HepG2 (cell line): ENCODE results near the gene SLA2. TPM values are rescaled to one million over a fixed set of nuclear protein-coding genes. Genes with fewer than 3 reads are reported as not detected.

Experiments
- ATF4 ChIP-seq, 2 experiments: fragments of 450-650 bp in 1 of 2; sonication (generic) in 1 of 2; formaldehyde crosslinking; IDR thresholded peaks; 2 replicates each; pipeline versions ENCODE4 v1.5.0 to v1.8.0; 2020 to 2022; ENCODE audit warnings: mild to moderate bottlenecking in 1 of 2, missing genetic modification reagents in 1 of 2
- CREB1 ChIP-seq, 2 experiments: fragments of 450-650 bp in 1 of 2; IDR thresholded peaks; 2 replicates each; pipeline ENCODE4 v1.6.1; 2016 to 2017; ENCODE audit warnings: control low read depth in 1 of 2, mild to moderate bottlenecking in 1 of 2, missing compliant biosample characterization in 1 of 2, missing genetic modification characterization in 1 of 2
- HMGXB4 ChIP-seq, 2 experiments: sonication (generic) in 1 of 2; formaldehyde crosslinking in 1 of 2; IDR thresholded peaks; 2 replicates each; pipeline versions ENCODE4 v1.4.0 to v1.6.1; 2018 to 2020; ENCODE audit warnings: missing genetic modification reagents in 2 of 2, borderline replicate concordance in 1 of 2, low read depth in 1 of 2, mild to moderate bottlenecking in 1 of 2, missing biosample characterization in 1 of 2
- HOXD1 ChIP-seq: sonication (generic); formaldehyde crosslinking; IDR thresholded peaks from 2 replicates; pipeline ENCODE4 v1.5.0; 2020; ENCODE audit warnings: missing genetic modification reagents
- JDP2 ChIP-seq: sonication (generic); formaldehyde crosslinking; IDR thresholded peaks from 2 replicates; pipeline ENCODE4 v1.8.1; 2022; ENCODE audit warnings: missing genetic modification reagents, borderline replicate concordance
- KLF6 ChIP-seq: IDR thresholded peaks from 2 replicates; pipeline ENCODE4 v1.8.0; 2016; ENCODE audit warnings: missing biosample characterization, missing genetic modification reagents
- NFE2L2 ChIP-seq: fragments of 150-350 bp; IDR thresholded peaks from 2 replicates; pipeline ENCODE4 v1.6.1; 2014; ENCODE audit warnings: low read length
- PCBP1 ChIP-seq: fragments of 200-400 bp; formaldehyde crosslinking; IDR thresholded peaks from 2 replicates; pipeline ENCODE4 v1.6.1; 2017; ENCODE audit warnings: mild to moderate bottlenecking, low read depth, low read length, borderline replicate concordance
- PHF21A ChIP-seq: sonication (generic); formaldehyde crosslinking; IDR thresholded peaks from 2 replicates; pipeline ENCODE4 v1.5.0; 2020; ENCODE audit warnings: mild to moderate bottlenecking, missing genetic modification reagents
- REXO4 ChIP-seq: sonication (generic); formaldehyde crosslinking; IDR thresholded peaks from 2 replicates; pipeline ENCODE4 v1.8.0; 2022; ENCODE audit warnings: missing genetic modification reagents, mild to moderate bottlenecking, borderline replicate concordance
- THAP9 ChIP-seq: sonication (generic); formaldehyde crosslinking; IDR thresholded peaks from 2 replicates; pipeline ENCODE4; 2020; ENCODE audit warnings: missing genetic modification reagents, mild to moderate bottlenecking, borderline replicate concordance
- ZNF451 ChIP-seq: sonication (generic); formaldehyde crosslinking; IDR thresholded peaks from 2 replicates; pipeline ENCODE4 v1.5.0; 2020; ENCODE audit warnings: mild to moderate bottlenecking, missing genetic modification reagents
- ZNF557 ChIP-seq: sonication (generic); formaldehyde crosslinking; IDR thresholded peaks from 2 replicates; pipeline ENCODE4 v1.4.0; 2020; ENCODE audit warnings: missing genetic modification reagents
- ZNF629 ChIP-seq: sonication (generic); formaldehyde crosslinking; conservative IDR thresholded peaks from 2 replicates; pipeline ENCODE4 v1.5.0; 2020; ENCODE audit warnings: missing genetic modification reagents
- ZNF704 ChIP-seq: sonication (generic); formaldehyde crosslinking; IDR thresholded peaks from 2 replicates; pipeline ENCODE4 v1.8.1; 2023; ENCODE audit warnings: mild to moderate bottlenecking, inconsistent platforms, moderate library complexity, missing genetic modification reagents, borderline replicate concordance
- ZNF839 ChIP-seq: sonication (generic); formaldehyde crosslinking; IDR thresholded peaks from 2 replicates; pipeline ENCODE4 v1.4.0; 2020; ENCODE audit warnings: missing genetic modification reagents, mild to moderate bottlenecking, borderline replicate concordance
- polyA plus RNA-seq, 8 experiments: library from polyadenylated mRNA; depleted of rRNA in 3 of 8; stranded (reverse) in 7 of 8; unstranded in 1 of 8; fragments of >200 nt; fragmentation: Illumina TruSeq in 4 of 8; extraction: Trizol in 4 of 8; gene quantifications; 2 replicates each; pipeline versions ENCODE4 v1.2.1 to v1.2.3, GENCODE V29; 2011 to 2016; ENCODE audit warnings: low read depth in 4 of 8, missing spikeins in 1 of 8, mixed read lengths in 1 of 8; ENCODE audit not compliant: insufficient read depth in 1 of 8
- total RNA-seq, 5 experiments: library from RNA; depleted of rRNA; stranded (reverse); fragments of >200 nt; fragmentation: Illumina TruSeq; extraction: Trizol; gene quantifications; 2 replicates each; pipeline ENCODE4 v1.2.3, GENCODE V29; 2016; ENCODE audit warnings: low read depth in 1 of 5

Gene SLA2
- total and polyA plus RNA-seq, 2 of the 13 experiments (the other 11 are each of a cell fraction or from before 2014, with no cell fraction given) = 1.6 to 3.6 TPM

- TF ChIP-seq ZNF704 (no peak), HMGXB4 (CRISPR knock-in tag; IDR thresholded peaks at IDR 0.05; ENCODE audit: borderline replicate concordance in 1 of 2, low read depth in 1 of 2) (peak; percentile 33 to 64; a peak in 3 of 4 replicates), THAP9 (no peak), KLF6 (CRISPR knock-in tag) (0 out of 2 replicates have a peak, but pooled peaks have one; percentile 46), ZNF451 (CRISPR knock-in tag) (no peak), ZNF629 (CRISPR knock-in tag) (no peak), NFE2L2 (no peak), ATF4 (CRISPR knock-in tag; IDR thresholded peaks at IDR 0.05) (no peak), PCBP1 (no peak), ZNF839 (CRISPR knock-in tag) (no peak), CREB1 (IDR thresholded peaks at IDR 0.05) (peak; percentile 81), CREB1 (CRISPR knock-in tag; IDR thresholded peaks at IDR 0.05) (peak; percentile 64), ZNF557 (CRISPR knock-in tag) (no peak), PHF21A (CRISPR knock-in tag) (no peak), REXO4 (CRISPR knock-in tag) (no peak), HOXD1 (CRISPR knock-in tag) (no peak), JDP2 (CRISPR knock-in tag) (no peak)
Observed at GRCh38 chr20:36607586-36608387, 38.2 kb downstream of the SLA2 start (continued).
